Activated CD8-positive, alpha-beta T cell treated with anti-CD3 and anti-CD28 coated beads for 36 hours (primary cell): ENCODE data around the gene TMEM63B. TPM values are rescaled to one million over a fixed set of nuclear protein-coding genes. Genes with fewer than 3 reads are reported as not detected.

ENCODE experiments used
- ATAC-seq: fragments of 200-7000 bp; cut with Tn5 transposase; one replicate; pipeline ENCODE4 v1.10.0; 2021; ENCODE audit warnings: mild to moderate bottlenecking, moderate library complexity
- CTCF ChIA-PET: fragments of 350-600 bp; sonication (Branson Sonifier 250); formaldehyde crosslinking; loops from one replicate; lab custom pipeline; 2021; ENCODE audit warnings: antibody characterized with exemption; lab: Charles Lee
- POLR2A ChIA-PET: fragments of 350-600 bp; sonication (Branson Sonifier 250); formaldehyde crosslinking; loops from one replicate; lab custom pipeline; 2021; ENCODE audit warnings: antibody characterized with exemption; lab: Charles Lee
- DNase-seq: peaks from one replicate; pipeline ENCODE4 v3.0.0-alpha.2; 2020
- H3K27ac Mint-ChIP-seq: one replicate; pipeline ENCODE4 v1.8.0; 2021; ENCODE audit warnings: mild to moderate bottlenecking, mixed read lengths
- H3K27me3 Mint-ChIP-seq: one replicate; pipeline ENCODE4 v1.8.0; 2021; ENCODE audit warnings: mixed read lengths
- H3K36me3 Mint-ChIP-seq: one replicate; pipeline ENCODE4 v1.8.0; 2021; ENCODE audit warnings: low read depth, mixed read lengths
- H3K4me1 Mint-ChIP-seq: one replicate; pipeline ENCODE4 v1.8.0; 2021; ENCODE audit warnings: low read depth, mixed read lengths
- H3K4me3 Mint-ChIP-seq: one replicate; pipeline ENCODE4 v1.8.0; 2021; ENCODE audit warnings: mild to moderate bottlenecking, moderate library complexity, mixed read lengths
- H3K9me3 Mint-ChIP-seq: one replicate; pipeline ENCODE4 v1.8.0; 2021; ENCODE audit warnings: mixed read lengths
- CTCF ChIP-seq: fragments of 200-600 bp; IDR thresholded peaks from one replicate; pipeline ENCODE4 v1.8.0; 2022; ENCODE audit warnings: antibody characterized with exemption, mild to moderate bottlenecking
- intact Hi-C: fragments of 100-400 bp; cut with micrococcal nuclease; formaldehyde crosslinking; loops from one replicate; pipeline ENCODE4 v1.10.0; 2022
- total RNA-seq, 2 experiments: library from RNA; stranded (reverse); gene quantifications; one replicate each; pipeline ENCODE4 v1.2.3, GENCODE V29; 2021

TMEM63B gene
- total RNA-seq, 2 experiments from 2014 or later, result 9.1 to 12.9 TPM

- H3K36me3 Mint-ChIP-seq, result peaks cover 21% of the 10 kb centered on the region
- intact Hi-C loops, result no loop called here
- peak overlapping the region; percentile 84 for H3K4me3 Mint-ChIP-seq
- no peak overlapping the region for H3K27ac Mint-ChIP-seq
- POLR2A ChIA-PET, result interaction anchor here (1.4 kb wide), 1 partner anchor 119 kb away, joined by 5 read pairs; no protein-coding TSS in a partner anchor
- CTCF ChIA-PET, result interaction anchor here (1.7 kb wide), 1 partner anchor 32 kb away, joined by 6 read pairs; no protein-coding TSS in a partner anchor
- DNase-seq, result peak; percentile 44
- peaks cover 33% of the 10 kb centered on the region for H3K4me1 Mint-ChIP-seq
- H3K27me3 Mint-ChIP-seq, result no peaks in the 10 kb centered on the region
- ATAC-seq, result no peak
- no peak for TF ChIP-seq CTCF
- no peaks in the 10 kb centered on the region for H3K9me3 Mint-ChIP-seq
These were observed 915 bp downstream of the TMEM63B start for GRCh38 chr6:44128020-44128917.

GRCh38 chr6:44129841-44130322 lies 2.5 kb downstream of the TMEM63B start:
- no peak for ATAC-seq
- peaks cover 12% of the 10 kb centered on the region for H3K36me3 Mint-ChIP-seq
- CTCF ChIA-PET, result interaction anchor here (1.0 to 1.7 kb wide), 5 partner anchors 19 to 67 kb away, joined by 3 to 6 read pairs (median 3); no protein-coding TSS in a partner anchor
- POLR2A ChIA-PET, result interaction anchor here (0.8 to 1.4 kb wide), 3 partner anchors 43 to 117 kb away, joined by 3 read pairs; partner anchors contain the start of gene HSP90AB1
- intact Hi-C loops, result no loop called here
- H3K27ac Mint-ChIP-seq, result no peak overlapping the region
- H3K9me3 Mint-ChIP-seq, result no peaks in the 10 kb centered on the region
- no peak overlapping the region for H3K4me3 Mint-ChIP-seq
- DNase-seq, result no peak
- TF ChIP-seq CTCF, result no peak
- no peaks in the 10 kb centered on the region for H3K27me3 Mint-ChIP-seq
- peaks cover 19% of the 10 kb centered on the region for H3K4me1 Mint-ChIP-seq

GRCh38 chr6:44131892-44132291 lies 4.5 kb downstream of the TMEM63B start:
- H3K27ac Mint-ChIP-seq, result no peak overlapping the region
- peaks cover 5% of the 10 kb centered on the region for H3K4me1 Mint-ChIP-seq
- TF ChIP-seq CTCF, result no peak
- POLR2A ChIA-PET, result interaction anchor here (0.9 to 4.8 kb wide), 5 partner anchors 13 to 115 kb away, joined by 3 to 21 read pairs (median 4); partner anchors contain the start of gene HSP90AB1
- DNase-seq (no peak), ATAC-seq (no peak)
- intact Hi-C loops, result no loop called here
- no peaks in the 10 kb centered on the region for H3K9me3 Mint-ChIP-seq
- H3K4me3 Mint-ChIP-seq, result no peak overlapping the region
- CTCF ChIA-PET, result interaction anchor here (0.8 to 2.0 kb wide), 5 partner anchors 14 to 58 kb away, joined by 3 to 12 read pairs (median 4); no protein-coding TSS in a partner anchor
- peaks cover 6% of the 10 kb centered on the region for H3K36me3 Mint-ChIP-seq
- H3K27me3 Mint-ChIP-seq, result no peaks in the 10 kb centered on the region

GRCh38 chr6:44132476-44132875 lies 5.1 kb downstream of the TMEM63B start:
- no peak for TF ChIP-seq CTCF
- POLR2A ChIA-PET, result interaction anchor here (0.8 to 4.8 kb wide), 5 partner anchors 8 to 115 kb away, joined by 3 to 21 read pairs (median 4); partner anchors contain the start of gene HSP90AB1
- no peak for ATAC-seq
- DNase-seq, result no peak
- Mint-ChIP-seq H3K27me3 (no peaks in the 10 kb centered on the region), H3K9me3 (no peaks in the 10 kb centered on the region), H3K4me3 (no peak overlapping the region), H3K4me1 (peaks cover 5% of the 10 kb centered on the region), H3K36me3 (peaks cover 6% of the 10 kb centered on the region), H3K27ac (no peak overlapping the region)
- CTCF ChIA-PET, result interaction anchor here (1.1 to 2.0 kb wide), 5 partner anchors 15 to 205 kb away, joined by 3 to 12 read pairs (median 4); no protein-coding TSS in a partner anchor
- intact Hi-C loops, result no loop called here
